GM19395 (cell line): Measurements from ENCODE around the gene KIF25.
"Not testable (repeated sequence)": the region's sequence is repeated elsewhere in the genome, so short reads cannot be mapped to it uniquely, and the experiment has no call there.

Experiments used
- ATAC-seq: cut with Tn5 transposase; IDR thresholded peaks from one replicate; pipeline ENCODE4 v1.9.1; 2021; ENCODE audit warnings: mild to moderate bottlenecking, moderate library complexity; ENCODE audit not compliant: unreplicated experiment

Gene KIF25

GRCh38 chr6:167974640-167975344 lies 22.7 kb upstream of the KIF25 start:
- ATAC-seq = no peak

- no peak for ATAC-seq
Observed at GRCh38 chr6:167975458-167975857, 22.0 kb upstream of the KIF25 start.

- ATAC-seq = not testable (repeated sequence)
Observed at GRCh38 chr6:167976116-167976657, 21.3 kb upstream of the KIF25 start.

GRCh38 chr6:167976708-167977107 lies 20.8 kb upstream of the KIF25 start:
- ATAC-seq = no peak

GRCh38 chr6:167977717-167978467 lies 19.6 kb upstream of the KIF25 start:
- no peak for ATAC-seq

- no peak for ATAC-seq
Observed at GRCh38 chr6:167978607-167979006, 18.9 kb upstream of the KIF25 start.

- no peak for ATAC-seq
Observed at GRCh38 chr6:167979436-167980139, 17.9 kb upstream of the KIF25 start.

GRCh38 chr6:167980911-167981580 lies 16.4 kb upstream of the KIF25 start:
- no peak for ATAC-seq

- ATAC-seq = no peak
Observed at GRCh38 chr6:167981916-167982462, 15.5 kb upstream of the KIF25 start.

- ATAC-seq = no peak
Observed at GRCh38 chr6:167984144-167984719, 13.2 kb upstream of the KIF25 start.

- no peak for ATAC-seq
Observed at GRCh38 chr6:167984876-167985604, 12.4 kb upstream of the KIF25 start.

- ATAC-seq = no peak
Observed at GRCh38 chr6:167985911-167986595, 11.4 kb upstream of the KIF25 start.

GRCh38 chr6:167987396-167988153 lies 9.9 kb upstream of the KIF25 start:
- ATAC-seq = no peak

- ATAC-seq = no peak
Observed at GRCh38 chr6:167988154-167988495, 9.3 kb upstream of the KIF25 start.

GRCh38 chr6:167988945-167989841 lies 8.3 kb upstream of the KIF25 start:
- no peak for ATAC-seq

- ATAC-seq = no peak
Observed at GRCh38 chr6:167990016-167990945, 7.2 kb upstream of the KIF25 start.
